ENCODE results near the gene TMEM154. TPM values are rescaled to one million over a fixed set of nuclear protein-coding genes. Genes with fewer than 3 reads are reported as not detected.

The TMEM154 gene
- total RNA-seq, 1 experiment from 2014 or later = 41.5 TPM

DNA sequence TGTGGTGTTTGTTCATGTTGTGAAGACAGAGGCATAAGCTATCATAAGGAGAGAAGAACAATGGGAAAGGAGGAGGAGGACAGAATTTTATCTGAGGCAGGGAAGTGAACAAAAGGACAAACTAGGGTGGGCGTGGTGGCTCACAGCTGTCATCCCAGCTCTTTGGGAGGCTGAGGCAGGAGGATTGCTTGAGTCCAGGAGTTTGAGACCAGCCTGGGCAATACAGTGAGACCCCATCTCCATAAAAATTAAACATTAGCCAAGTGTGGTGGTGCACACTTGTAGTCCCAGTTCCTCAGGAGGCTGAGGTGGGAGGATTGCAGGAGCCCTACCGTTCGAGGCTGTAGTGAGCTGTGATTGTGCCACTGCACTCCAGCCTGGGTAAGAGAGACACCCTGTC lies 49.9 kb downstream of the TMEM154 start:
- Mint-ChIP-seq H3K4me3 (ENCODE audit: unreplicated experiment) (no peak overlapping the region), H3K27me3 (ENCODE audit: insufficient read depth, unreplicated experiment) (no peaks in the 10 kb centered on the region), H3K27ac (ENCODE audit: low read depth, unreplicated experiment) (no peak overlapping the region), H3K36me3 (ENCODE audit: insufficient read depth, unreplicated experiment) (peaks cover 27% of the 10 kb centered on the region), H3K9me3 (ENCODE audit: unreplicated experiment) (no peaks in the 10 kb centered on the region), H3K4me1 (ENCODE audit: insufficient read depth, unreplicated experiment) (no peaks in the 10 kb centered on the region)
- ChIA-PET CTCF (interaction anchor here (0.6 to 1.5 kb wide), 6 partner anchors 9 to 175 kb away, joined by 3 read pairs; partner anchors contain the start of gene FBXW7), POLR2A (interaction anchor here (0.6 kb wide), 1 partner anchor 73 kb away, joined by 3 read pairs; no protein-coding TSS in a partner anchor)
- intact Hi-C loops (cut with micrococcal nuclease) = no loop called here
- no peak for DNase-seq (ENCODE audit: unreplicated experiment)
- BruUV-seq (replicated peaks) = no TSS peak
- no peak for TF ChIP-seq CTCF (IDR thresholded peaks at IDR 0.05; ENCODE audit: unreplicated experiment)

- DNase-seq (ENCODE audit: unreplicated experiment) = no peak
- BruUV-seq (replicated peaks) = no TSS peak
- Mint-ChIP-seq H3K4me1 (ENCODE audit: insufficient read depth, unreplicated experiment) (no peaks in the 10 kb centered on the region), H3K27ac (ENCODE audit: low read depth, unreplicated experiment) (no peak overlapping the region), H3K36me3 (ENCODE audit: insufficient read depth, unreplicated experiment) (peaks cover 28% of the 10 kb centered on the region), H3K4me3 (ENCODE audit: unreplicated experiment) (no peak overlapping the region), H3K9me3 (ENCODE audit: unreplicated experiment) (no peaks in the 10 kb centered on the region), H3K27me3 (ENCODE audit: insufficient read depth, unreplicated experiment) (no peaks in the 10 kb centered on the region)
- intact Hi-C loops (cut with micrococcal nuclease) = no loop called here
- TF ChIP-seq CTCF (IDR thresholded peaks at IDR 0.05; ENCODE audit: unreplicated experiment) = no peak
- CTCF ChIA-PET = interaction anchor here (2.0 kb wide), 1 partner anchor 12 kb away, joined by 9 read pairs; no protein-coding TSS in a partner anchor
- POLR2A ChIA-PET = interaction anchor here (0.6 kb wide), 2 partner anchors 10 to 250 kb away, joined by 3 read pairs; no protein-coding TSS in a partner anchor
Measured at GRCh38 chr4:152628128-152628527, 51.7 kb downstream of the TMEM154 start.

DNA sequence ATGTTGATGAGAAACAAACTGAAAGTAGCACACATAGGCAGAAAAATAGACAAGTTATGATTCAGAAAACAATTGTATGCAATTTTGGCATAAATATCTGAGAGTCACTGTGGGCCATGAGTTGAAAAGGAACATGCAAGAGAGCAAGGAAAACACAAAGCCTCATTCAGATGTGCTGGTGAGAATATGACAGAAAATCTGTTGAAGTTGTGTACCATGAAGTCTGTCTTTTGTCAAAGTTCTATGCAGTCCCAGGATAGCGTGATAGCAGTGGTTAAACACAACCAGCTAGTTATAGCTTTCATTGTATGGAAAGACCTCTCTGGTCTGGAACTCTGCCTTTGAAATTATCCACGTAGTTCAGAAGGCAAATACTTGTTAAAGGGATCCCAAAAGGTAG lies 53.0 kb downstream of the TMEM154 start:
- DNase-seq (ENCODE audit: unreplicated experiment) = no peak
- CTCF ChIA-PET = interaction anchor here (0.8 to 2.0 kb wide), 2 partner anchors 14 to 126 kb away, joined by 3 to 9 read pairs; no protein-coding TSS in a partner anchor
- BruUV-seq (replicated peaks) = no TSS peak

DNA sequence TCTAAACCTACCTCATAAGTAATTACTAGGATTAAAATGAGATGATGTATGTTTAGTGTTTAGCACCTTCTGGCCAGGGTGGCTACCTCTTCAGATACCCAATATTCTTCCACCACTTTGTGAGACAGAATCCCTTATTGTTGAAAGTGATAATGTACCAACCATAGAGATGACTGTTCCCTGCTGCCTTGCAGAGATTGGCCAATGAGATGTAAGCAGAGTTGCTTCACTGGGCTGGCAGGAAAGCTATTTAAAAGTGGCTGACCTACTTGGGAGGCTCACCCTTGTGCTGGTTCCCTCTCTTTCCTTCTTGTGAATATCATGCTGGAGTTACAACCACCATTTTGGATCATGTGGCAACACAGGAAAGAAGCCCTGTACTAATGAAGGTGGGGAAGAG lies 58.9 kb downstream of the TMEM154 start:
- Mint-ChIP-seq H3K4me1 (ENCODE audit: insufficient read depth, unreplicated experiment) (no peaks in the 10 kb centered on the region), H3K9me3 (ENCODE audit: unreplicated experiment) (no peaks in the 10 kb centered on the region), H3K27me3 (ENCODE audit: insufficient read depth, unreplicated experiment) (no peaks in the 10 kb centered on the region), H3K27ac (ENCODE audit: low read depth, unreplicated experiment) (no peak overlapping the region), H3K4me3 (ENCODE audit: unreplicated experiment) (no peak overlapping the region), H3K36me3 (ENCODE audit: insufficient read depth, unreplicated experiment) (peaks cover 5% of the 10 kb centered on the region)
- DNase-seq (ENCODE audit: unreplicated experiment) = no peak
- no TSS peak for BruUV-seq (replicated peaks)
- no peak for TF ChIP-seq CTCF (IDR thresholded peaks at IDR 0.05; ENCODE audit: unreplicated experiment)
- ChIA-PET POLR2A (no interaction called here), CTCF (no interaction called here)
- intact Hi-C loops (cut with micrococcal nuclease) = no loop called here

More for the DNA sequence above, 53.0 kb downstream of the TMEM154 start:
- Mint-ChIP-seq H3K27me3 (ENCODE audit: insufficient read depth, unreplicated experiment) (no peaks in the 10 kb centered on the region), H3K36me3 (ENCODE audit: insufficient read depth, unreplicated experiment) (peaks cover 25% of the 10 kb centered on the region), H3K4me3 (ENCODE audit: unreplicated experiment) (no peak overlapping the region), H3K9me3 (ENCODE audit: unreplicated experiment) (no peaks in the 10 kb centered on the region), H3K4me1 (ENCODE audit: insufficient read depth, unreplicated experiment) (no peaks in the 10 kb centered on the region), H3K27ac (ENCODE audit: low read depth, unreplicated experiment) (no peak overlapping the region)
- no peak for TF ChIP-seq CTCF (IDR thresholded peaks at IDR 0.05; ENCODE audit: unreplicated experiment)
- intact Hi-C loops (cut with micrococcal nuclease) = no loop called here
- POLR2A ChIA-PET = interaction anchor here (1.6 kb wide), 1 partner anchor 90 kb away, joined by 4 read pairs; the partner anchor contains the start of gene FBXW7
